SKM-1 (cell line): ENCODE results near the gene PAIP2.
A peak's percentile ranks its signal among the peaks of the same experiment; 100 is the strongest.
"Not testable (repeated sequence)": the region's sequence is repeated elsewhere in the genome, so short reads cannot be mapped to it uniquely, and the experiment has no call there.

Experiments
- DNase-seq: peaks from one replicate; lab custom pipeline; 2025; ENCODE audit not compliant: unreplicated experiment; lab: John Stamatoyannopoulos, UW

Gene PAIP2

GRCh38 chr5:139377226-139377625, 35.6 kb downstream of the PAIP2 start:
- no peak for DNase-seq

DNA sequence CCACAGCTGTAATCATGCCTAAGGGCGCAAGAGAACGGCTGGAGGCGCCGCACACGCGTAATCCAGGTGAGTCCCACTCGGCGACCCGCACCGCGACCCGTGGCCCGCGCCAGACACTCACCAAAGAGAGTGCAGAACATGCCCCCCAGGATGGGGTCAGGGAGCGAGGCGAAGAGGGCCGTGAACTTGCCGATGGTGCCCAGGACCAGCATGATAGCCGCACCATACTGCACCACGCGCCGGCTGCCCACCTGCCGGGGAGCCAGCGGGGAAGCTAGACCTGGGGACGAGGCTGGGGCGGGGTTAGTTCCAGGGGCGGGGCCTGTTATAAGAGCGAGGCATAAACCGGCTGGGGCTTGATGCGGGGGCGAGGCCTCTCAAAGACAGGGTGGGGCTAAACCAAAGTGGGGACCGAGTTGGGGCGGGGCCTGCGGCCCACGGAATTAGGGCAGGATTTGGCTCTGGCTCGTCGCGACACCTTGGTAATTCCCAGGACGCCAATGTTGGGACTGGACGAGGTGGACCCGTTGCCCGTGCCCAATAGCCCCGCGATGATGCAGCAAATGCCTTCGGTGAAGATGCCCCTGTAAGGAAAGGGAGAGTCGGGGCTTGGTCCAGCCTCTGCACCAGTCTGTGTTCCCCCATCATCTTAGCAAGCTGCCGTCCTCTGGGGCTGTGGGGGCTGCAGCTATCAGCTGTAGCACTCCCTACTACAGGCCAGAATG, 36.6 kb downstream of the PAIP2 start:
- DNase-seq: no peak

- no peak for DNase-seq
Observed at GRCh38 chr5:139378941-139379361, 37.3 kb downstream of the PAIP2 start.

DNA sequence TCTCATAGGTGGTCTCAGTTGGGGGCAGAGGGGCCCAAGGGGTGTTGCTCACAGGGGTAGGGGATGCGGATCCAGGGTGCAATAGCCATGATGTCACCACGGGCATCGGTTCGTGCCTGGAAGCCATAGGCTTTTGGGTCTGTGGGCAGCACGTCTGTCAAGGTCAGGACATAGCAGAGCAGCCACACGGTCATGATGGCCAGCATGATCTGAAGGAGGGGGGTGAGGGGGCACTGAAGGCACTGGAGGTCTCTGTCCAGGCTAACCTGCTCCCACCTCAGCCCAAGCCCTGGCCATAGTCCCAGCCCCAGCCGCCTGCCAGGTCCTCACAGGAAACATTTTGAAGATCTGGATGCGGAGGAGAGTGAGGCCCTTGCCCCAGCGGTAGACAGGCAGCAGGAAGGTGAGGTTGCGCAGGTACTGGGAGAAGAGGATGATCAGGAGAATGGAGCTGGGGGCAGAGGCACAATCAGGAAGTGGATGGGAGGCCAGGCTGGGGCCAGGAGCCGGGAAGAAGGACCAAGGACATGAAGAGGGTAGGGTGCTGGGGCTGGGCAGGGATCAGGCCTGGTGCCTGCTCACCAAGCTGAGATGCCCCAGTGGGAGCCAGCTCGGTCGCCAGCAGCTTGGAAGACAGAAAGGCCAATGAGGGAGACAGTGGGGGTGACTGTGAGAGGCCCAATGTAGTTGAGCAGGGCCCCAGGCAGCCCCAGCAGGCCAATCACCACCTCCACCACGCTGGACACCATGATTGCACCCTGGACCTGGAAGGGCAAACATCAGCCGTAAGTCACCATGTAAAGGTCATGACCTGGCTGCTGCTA, 38.2 kb downstream of the PAIP2 start:
- DNase-seq: no peak

DNA sequence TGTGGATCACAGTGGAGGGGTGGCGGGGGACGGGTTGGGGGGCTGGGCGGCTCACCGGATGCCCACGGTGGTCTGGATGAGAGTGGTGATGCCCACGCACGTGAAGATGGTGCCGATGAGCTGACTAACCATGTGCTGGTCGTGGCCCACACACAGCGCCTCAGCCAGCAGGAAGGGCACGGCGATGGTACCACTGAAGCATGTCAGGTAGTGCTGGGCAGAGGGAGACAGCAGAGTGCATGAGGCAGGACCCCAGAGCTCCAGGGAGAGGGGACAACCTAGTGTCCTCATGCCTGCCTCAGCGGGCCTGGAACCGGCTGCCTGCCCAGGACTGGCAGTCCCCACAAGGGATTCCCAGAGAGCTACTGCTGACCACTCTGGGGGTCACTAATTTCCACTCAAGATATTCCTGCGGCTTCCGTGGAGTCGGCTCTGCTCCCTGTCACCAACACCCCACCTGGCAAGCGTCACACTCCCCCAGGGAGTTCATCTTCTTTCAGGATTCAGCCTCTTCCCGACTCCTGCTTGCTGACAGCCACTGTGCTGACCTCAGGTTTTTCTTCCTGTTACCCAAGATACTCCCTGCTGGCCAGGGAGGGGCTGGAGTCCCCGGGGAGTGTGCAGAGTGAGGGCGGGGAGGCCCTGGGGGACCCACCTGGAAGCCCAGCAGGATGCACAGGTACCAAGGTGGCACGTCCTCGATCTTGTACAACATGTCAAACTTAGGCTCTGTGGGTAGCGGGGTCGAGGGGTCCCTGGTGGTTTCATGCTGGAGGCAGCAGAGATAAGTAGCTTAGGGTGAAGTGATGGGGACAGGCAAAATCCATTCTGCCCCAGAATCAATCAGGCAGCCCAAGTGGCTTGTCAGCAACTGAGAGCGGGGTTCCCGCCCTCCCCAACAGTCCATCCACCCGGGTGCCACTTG, 40.4 kb downstream of the PAIP2 start:
- no peak for DNase-seq

DNA sequence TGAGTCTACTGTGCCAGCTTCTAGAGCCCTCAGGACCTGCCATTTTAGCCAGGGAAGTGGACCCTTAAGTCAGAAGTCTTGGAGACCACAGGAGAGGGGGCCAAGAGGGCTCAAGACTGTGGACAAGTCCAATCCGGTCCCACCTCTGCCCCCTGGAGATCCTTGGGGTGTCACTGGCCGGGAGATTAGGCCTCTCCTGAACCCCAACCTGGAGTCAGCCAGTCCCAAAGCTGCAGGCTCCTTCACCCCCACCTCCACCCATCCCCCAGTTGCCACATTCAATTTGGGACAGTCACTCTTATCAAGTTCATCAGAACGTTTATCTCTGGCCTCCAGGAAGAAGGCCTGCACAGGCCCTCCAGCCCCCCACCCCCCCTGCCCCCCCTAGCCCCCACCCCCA, 41.2 kb downstream of the PAIP2 start:
- DNase-seq: no peak

GRCh38 chr5:139383275-139383992, 41.8 kb downstream of the PAIP2 start, which contains the start of gene SLC23A1:
TSS of gene SLC23A1 (minus strand) at chr5:139383297. CDS start at chr5:139383253, 44 bp downstream.
- no peak for DNase-seq

DNA sequence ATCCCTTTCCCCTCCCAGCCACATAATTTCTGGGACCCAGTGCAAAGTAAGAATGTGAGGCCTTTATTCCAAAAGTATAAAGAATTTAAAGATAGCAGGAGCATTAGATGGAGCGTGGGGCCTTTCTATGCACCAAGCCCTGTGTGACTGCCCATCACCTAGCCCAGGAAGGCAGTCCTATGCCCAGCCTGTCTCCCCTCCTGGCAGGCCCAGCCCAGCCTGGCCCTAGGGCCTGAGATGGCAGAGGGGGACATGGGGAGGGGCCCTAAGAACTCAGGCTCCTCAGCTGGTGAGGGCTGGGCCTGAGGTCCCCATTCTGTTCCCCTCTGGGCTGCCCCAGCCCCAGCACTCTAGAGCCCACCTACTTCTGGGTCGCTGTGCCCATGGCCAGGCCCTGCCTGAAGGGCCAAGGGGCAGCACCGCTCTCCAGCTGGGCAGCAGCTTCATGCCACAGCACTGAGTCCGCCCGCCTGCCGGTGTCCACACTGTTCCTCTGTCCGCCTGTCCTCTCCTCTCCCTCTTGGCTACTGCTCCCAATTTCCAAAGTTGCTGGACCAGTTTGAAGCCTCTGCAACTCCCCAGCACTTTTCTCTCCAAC, 42.4 kb downstream of the PAIP2 start:
- no peak for DNase-seq

DNA sequence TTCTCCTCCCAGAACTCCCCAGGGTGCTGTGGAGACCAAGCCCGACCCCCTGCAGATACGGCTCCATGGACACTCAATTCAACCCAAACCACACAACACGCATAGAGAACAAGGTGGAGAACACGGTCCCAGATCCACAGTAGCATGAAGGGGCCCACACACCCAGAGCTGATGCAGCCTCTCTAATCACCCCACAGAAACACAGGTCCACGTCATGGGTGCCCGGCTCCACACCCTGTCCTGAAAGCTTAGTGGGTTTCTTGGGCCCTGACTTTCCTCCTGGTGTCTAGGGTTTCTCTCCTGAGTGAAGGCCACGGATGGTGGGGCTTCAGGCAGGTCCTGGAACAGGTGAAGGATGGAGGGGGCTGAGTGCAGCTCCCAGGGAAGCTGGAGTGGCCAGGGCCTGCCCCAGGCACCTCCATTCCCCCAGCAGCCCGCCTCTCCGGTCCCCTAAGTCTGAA, 43.0 kb downstream of the PAIP2 start:
- no peak for DNase-seq

DNA sequence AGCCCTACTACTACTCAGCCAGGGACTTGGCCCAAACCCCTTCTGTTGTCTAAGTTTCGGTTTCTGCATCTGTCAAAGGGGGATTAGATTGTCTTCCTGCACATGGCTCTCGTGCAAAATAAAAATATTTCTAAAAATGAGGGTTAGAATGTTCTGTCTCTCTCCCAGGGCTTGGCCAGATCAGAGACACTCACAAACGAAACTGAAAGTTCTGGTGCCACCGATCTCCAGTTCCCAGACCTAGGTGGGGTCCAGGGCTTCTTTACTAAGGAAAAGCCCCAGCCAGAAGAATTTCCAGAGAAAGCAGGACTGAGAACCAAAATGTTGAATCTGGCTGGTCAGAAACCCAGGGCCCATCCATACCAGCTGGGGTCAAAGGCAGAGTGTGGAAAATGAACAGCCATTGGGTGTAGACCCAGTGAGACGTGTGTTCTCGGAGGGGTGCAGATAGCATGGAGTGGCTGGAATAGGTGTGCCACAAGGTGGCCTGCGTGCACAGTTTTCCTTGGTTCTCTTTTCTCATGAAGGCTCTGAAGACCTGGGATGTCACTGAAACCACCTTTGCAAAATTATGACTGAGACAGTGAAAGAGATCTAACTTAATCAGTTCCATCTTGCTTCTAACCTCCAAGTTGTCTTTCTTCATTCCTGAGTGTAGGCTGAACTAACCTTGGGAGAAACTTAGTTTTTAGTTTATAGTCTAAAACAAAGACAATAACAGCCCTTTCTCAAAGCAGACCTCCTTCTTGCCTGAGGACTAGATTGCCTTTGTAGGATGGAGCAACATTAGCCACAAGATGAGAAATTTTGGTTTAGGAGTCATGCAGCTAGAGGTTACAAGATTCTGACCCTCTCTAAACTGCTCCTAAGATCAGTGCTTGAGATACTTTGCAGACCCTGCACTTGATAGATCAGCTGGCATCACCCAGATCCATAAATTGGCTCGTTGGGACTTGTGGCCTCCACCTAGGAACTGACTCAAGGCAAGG, 43.7 kb downstream of the PAIP2 start:
- peak; percentile 57 for DNase-seq

DNA sequence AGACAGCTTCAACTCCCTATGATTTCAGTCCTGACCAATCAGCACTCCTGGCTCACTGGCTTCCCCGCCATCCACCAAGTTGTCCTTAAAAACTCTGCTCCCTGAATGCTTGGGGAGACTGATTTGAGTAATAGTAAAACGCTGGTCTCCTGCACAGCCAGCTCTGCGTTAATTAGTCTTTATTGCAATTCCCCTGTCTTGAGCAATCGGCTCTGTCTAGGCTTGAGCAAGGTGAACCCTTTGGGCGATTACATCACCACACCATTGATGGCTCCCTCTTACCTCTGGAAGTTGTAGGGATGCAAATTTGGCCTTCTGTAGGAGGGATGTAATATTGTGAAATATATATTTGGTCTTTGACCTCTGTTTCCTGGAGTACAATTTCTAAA, 44.4 kb downstream of the PAIP2 start:
- peak; percentile 78 for DNase-seq

DNA sequence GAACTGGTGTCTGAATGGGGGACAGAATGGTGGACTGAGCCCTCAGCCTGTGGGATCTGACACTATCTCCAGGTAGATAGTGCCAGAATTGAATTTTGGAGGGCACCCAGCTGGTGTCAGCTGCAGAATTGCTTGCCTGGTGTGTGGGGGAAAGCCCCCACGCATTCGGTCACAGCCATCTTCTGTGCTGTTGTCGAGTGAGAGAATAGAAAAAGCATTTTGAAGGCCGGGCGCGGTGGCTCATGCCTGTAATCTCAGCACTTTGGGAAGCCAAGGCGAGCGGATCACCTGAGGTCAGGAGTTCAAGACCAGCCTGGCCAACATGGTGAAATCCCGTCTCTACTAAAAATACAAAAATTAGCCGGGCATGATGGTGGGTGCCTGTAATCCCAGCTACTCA, 45.3 kb downstream of the PAIP2 start:
- DNase-seq: not testable (repeated sequence)

GRCh38 chr5:139387611-139388197, 46.0 kb downstream of the PAIP2 start:
- no peak for DNase-seq

DNA sequence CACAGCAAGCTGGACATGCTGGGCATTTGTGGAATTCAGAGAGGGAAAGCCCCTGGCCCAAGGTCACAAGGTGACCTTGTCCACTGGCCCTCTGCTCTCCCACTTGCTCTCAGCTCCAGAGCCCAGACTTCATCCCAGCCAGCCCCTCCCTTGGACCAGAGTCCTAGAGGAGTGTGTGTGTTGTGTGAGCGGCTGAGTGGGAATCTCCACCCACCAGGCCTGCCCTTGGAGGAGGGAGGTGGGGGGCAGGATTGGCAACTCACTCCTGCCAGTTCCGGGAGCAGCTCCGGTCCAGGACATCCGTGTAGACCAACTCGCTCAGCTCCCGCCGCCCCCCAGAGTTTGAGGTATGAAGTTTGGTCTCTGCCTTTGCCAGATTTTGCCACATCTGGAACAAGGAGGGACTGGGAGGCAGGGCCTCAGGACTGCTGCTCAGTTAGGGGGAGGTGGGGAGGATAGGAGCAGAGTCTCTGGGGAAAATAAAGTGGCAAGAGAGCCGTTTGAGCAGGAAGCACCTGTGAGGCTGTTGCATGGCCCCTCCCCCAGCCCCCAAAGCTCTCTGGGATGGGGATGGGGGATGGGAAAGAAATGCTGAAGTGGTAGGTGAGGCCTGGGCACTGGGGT, 46.7 kb downstream of the PAIP2 start:
- DNase-seq: no peak

GRCh38 chr5:139389701-139390638, 48.3 kb downstream of the PAIP2 start, which contains the start of gene MZB1:
TSS of gene MZB1 (minus strand) at chr5:139389913. CDS start at chr5:139389856, 57 bp downstream.
- no peak for DNase-seq

- no peak for DNase-seq
Observed at GRCh38 chr5:139390639-139391569, 49.2 kb downstream of the PAIP2 start.
